ENCODE measurements around the gene SP2. TPM values are rescaled to one million over a fixed set of nuclear protein-coding genes. Genes with fewer than 3 reads are reported as not detected.
A peak's percentile ranks its signal among the peaks of the same experiment; 100 is the strongest.

Gene SP2
- total and polyA plus RNA-seq, 2 of the 13 experiments (the other 11 are each of a cell fraction or from before 2014, with no cell fraction given), result 1.4 to 4.8 TPM

DNA sequence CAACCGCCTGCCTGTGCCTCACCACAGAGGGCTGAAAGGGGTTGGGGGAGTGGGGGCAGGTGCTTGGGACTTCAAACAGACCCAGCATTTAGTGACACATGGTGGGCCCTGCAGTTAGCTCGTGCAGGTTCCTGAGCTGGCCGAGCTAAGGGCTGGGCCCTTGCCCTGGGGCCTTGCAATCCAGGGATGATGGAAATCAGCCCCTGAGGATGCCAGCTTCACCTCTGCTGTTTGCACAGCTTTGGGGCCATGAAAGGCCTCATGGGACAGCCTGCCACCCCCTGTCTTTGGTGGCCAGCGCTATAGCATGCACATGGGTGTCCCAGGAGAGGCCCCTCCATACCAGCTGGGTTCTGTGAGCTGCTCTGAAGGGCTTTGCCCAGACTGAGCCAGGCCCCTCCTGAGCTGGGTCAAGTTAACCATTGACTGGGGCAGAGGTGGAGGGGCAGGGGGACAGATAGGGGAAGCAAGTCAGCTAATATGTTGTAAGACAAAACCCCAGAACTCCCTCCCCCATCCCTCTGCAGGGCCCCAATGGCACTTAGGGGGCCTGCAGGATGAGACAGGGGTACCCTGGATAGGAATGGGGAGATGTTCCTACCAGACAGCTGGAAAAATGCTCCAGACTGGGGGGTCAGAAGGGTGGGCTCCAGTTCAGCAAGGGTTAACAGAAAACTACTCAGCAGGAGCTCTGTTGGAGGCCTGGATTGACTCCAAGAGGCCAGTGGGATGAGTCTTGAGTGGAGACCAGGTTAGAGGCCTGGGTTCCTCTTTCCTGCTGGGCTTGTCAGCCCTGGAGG, 61.0 kb downstream of the SP2 start (continued):
- TF ChIP-seq AGO1 (IDR thresholded peaks at IDR 0.05; ENCODE audit: low read depth, low read length, poor library complexity, severe bottlenecking) (no peak), ZNF383 (CRISPR knock-in tag; IDR thresholded peaks at IDR 0.05; ENCODE audit: borderline replicate concordance) (no peak), KIAA2018 (CRISPR knock-in tag; IDR thresholded peaks at IDR 0.05; ENCODE audit: borderline replicate concordance) (no peak), ZNF784 (CRISPR knock-in tag; IDR thresholded peaks at IDR 0.05; ENCODE audit: borderline replicate concordance) (no peak), YEATS4 (CRISPR knock-in tag; IDR thresholded peaks at IDR 0.05; ENCODE audit: borderline replicate concordance) (no peak), TBX2 (CRISPR knock-in tag; IDR thresholded peaks at IDR 0.05; ENCODE audit: borderline replicate concordance) (no peak; the same call in 1 of the 2 replicates), ZNF75D (CRISPR knock-in tag; IDR thresholded peaks at IDR 0.05; ENCODE audit: borderline replicate concordance) (no peak), MTA1 (CRISPR knock-in tag; IDR thresholded peaks at IDR 0.05; ENCODE audit: borderline replicate concordance) (peak; percentile 80; the same call in 1 of the 2 replicates), ZNF558 (CRISPR knock-in tag; IDR thresholded peaks at IDR 0.05; ENCODE audit: borderline replicate concordance) (no peak), NR2F2 (IDR thresholded peaks at IDR 0.05; ENCODE audit: borderline replicate concordance, low read depth) (no peak), RARA (CRISPR knock-in tag; IDR thresholded peaks at IDR 0.05) (peak; percentile 45; the same call in 1 of the 2 replicates), HES4 (CRISPR knock-in tag; IDR thresholded peaks at IDR 0.05; ENCODE audit: borderline replicate concordance) (no peak), FOXC1 (CRISPR knock-in tag; IDR thresholded peaks at IDR 0.05; ENCODE audit: borderline replicate concordance) (peak; percentile 18; the same call in 1 of the 2 replicates), HNRNPL (IDR thresholded peaks at IDR 0.05; ENCODE audit: low read depth, low read length) (peak; percentile 93), POLR2AphosphoS2 (IDR thresholded peaks at IDR 0.05; ENCODE audit: low read depth, low read length) (no peak), ZSCAN29 (CRISPR knock-in tag; conservative IDR thresholded peaks at IDR 0.05) (no peak), GTF3A (CRISPR knock-in tag; conservative IDR thresholded peaks at IDR 0.05) (no peak), RELA (CRISPR knock-in tag; IDR thresholded peaks at IDR 0.05) (no peak), ZNF709 (CRISPR knock-in tag; IDR thresholded peaks at IDR 0.05) (no peak)

All from HepG2 (cell line).